ENCODE data around the gene DACH1.
A peak's percentile ranks its signal among the peaks of the same experiment; 100 is the strongest.

Gene DACH1

GRCh38 chr13:71801165-71801760 is 65.7 kb downstream of the DACH1 start:
- Histone ChIP-seq H3K9me3 (no peaks in the 10 kb centered on the region), H3K36me3 (no peaks in the 10 kb centered on the region), H3K4me1 (peaks cover 33% of the 10 kb centered on the region), H3K4me3 (ENCODE audit: low read depth, low read length) (peak overlapping the region; percentile 35), H3K27me3 (no peaks in the 10 kb centered on the region)
- no peak for DNase-seq
- TF ChIP-seq CTCF (IDR thresholded peaks at IDR 0.05; ENCODE audit: low read depth, low read length) = no peak

GRCh38 chr13:71799324-71799723 is 67.7 kb downstream of the DACH1 start:
- peaks cover 33% of the 10 kb centered on the region for H3K4me1 ChIP-seq
- DNase-seq = no peak
- H3K9me3 ChIP-seq = no peaks in the 10 kb centered on the region
- H3K36me3 ChIP-seq = no peaks in the 10 kb centered on the region
- no peak overlapping the region for H3K4me3 ChIP-seq (ENCODE audit: low read depth, low read length)
- H3K27me3 ChIP-seq = no peaks in the 10 kb centered on the region
- TF ChIP-seq CTCF (IDR thresholded peaks at IDR 0.05; ENCODE audit: low read depth, low read length) = no peak

- TF ChIP-seq CTCF (IDR thresholded peaks at IDR 0.05; ENCODE audit: low read depth, low read length) = no peak
- no peaks in the 10 kb centered on the region for H3K27me3 ChIP-seq
- H3K36me3 ChIP-seq = no peaks in the 10 kb centered on the region
- no peak overlapping the region for H3K4me3 ChIP-seq (ENCODE audit: low read depth, low read length)
- peaks cover 33% of the 10 kb centered on the region for H3K4me1 ChIP-seq
- no peak for DNase-seq
- H3K9me3 ChIP-seq = no peaks in the 10 kb centered on the region
These were observed 68.3 kb downstream of the DACH1 start for GRCh38 chr13:71798707-71799106.

GRCh38 chr13:71797517-71797916 is 69.5 kb downstream of the DACH1 start:
- no peak for DNase-seq
- Histone ChIP-seq H3K4me3 (ENCODE audit: low read depth, low read length) (peak overlapping the region; percentile 3; the same call in 1 of the 2 replicates), H3K9me3 (no peaks in the 10 kb centered on the region), H3K36me3 (no peaks in the 10 kb centered on the region), H3K27me3 (no peaks in the 10 kb centered on the region), H3K4me1 (peaks cover 29% of the 10 kb centered on the region)
- TF ChIP-seq CTCF (IDR thresholded peaks at IDR 0.05; ENCODE audit: low read depth, low read length) = no peak

- Histone ChIP-seq H3K27me3 (no peaks in the 10 kb centered on the region), H3K36me3 (no peaks in the 10 kb centered on the region), H3K9me3 (no peaks in the 10 kb centered on the region), H3K4me1 (peaks cover 11% of the 10 kb centered on the region), H3K4me3 (ENCODE audit: low read depth, low read length) (no peak overlapping the region)
- DNase-seq = no peak
- TF ChIP-seq CTCF (IDR thresholded peaks at IDR 0.05; ENCODE audit: low read depth, low read length) = no peak
These were observed 77.2 kb downstream of the DACH1 start for GRCh38 chr13:71789693-71790329.

- DNase-seq = no peak
- no peaks in the 10 kb centered on the region for H3K27me3 ChIP-seq
- no peaks in the 10 kb centered on the region for H3K9me3 ChIP-seq
- TF ChIP-seq CTCF (IDR thresholded peaks at IDR 0.05; ENCODE audit: low read depth, low read length) = no peak
- no peak overlapping the region for H3K4me3 ChIP-seq (ENCODE audit: low read depth, low read length)
- H3K4me1 ChIP-seq = peaks cover 11% of the 10 kb centered on the region
- no peaks in the 10 kb centered on the region for H3K36me3 ChIP-seq
These were observed 78.0 kb downstream of the DACH1 start for GRCh38 chr13:71789037-71789436.
